ENCODE data around the gene NKIRAS1.
"Not testable (repeated sequence)": the region's sequence is repeated elsewhere in the genome, so short reads cannot be mapped to it uniquely, and the experiment has no call there.

Gene NKIRAS1

GRCh38 chr3:23940775-23941174 is 24.0 kb upstream of the NKIRAS1 start:
- DNase-seq (ENCODE audit: low spot score) = no peak

- DNase-seq (ENCODE audit: low spot score) = no peak
Measured at GRCh38 chr3:23938688-23939087, 21.9 kb upstream of the NKIRAS1 start.

GRCh38 chr3:23937296-23937695 is 20.5 kb upstream of the NKIRAS1 start:
- no peak for DNase-seq (ENCODE audit: low spot score)

GRCh38 chr3:23934253-23934652 is 17.5 kb upstream of the NKIRAS1 start:
- DNase-seq (ENCODE audit: low spot score) = no peak

- DNase-seq (ENCODE audit: low spot score) = no peak
Measured at GRCh38 chr3:23932571-23932970, 15.8 kb upstream of the NKIRAS1 start.

GRCh38 chr3:23931597-23931996 is 14.8 kb upstream of the NKIRAS1 start:
- no peak for DNase-seq (ENCODE audit: low spot score)

- no peak for DNase-seq (ENCODE audit: low spot score)
Measured at GRCh38 chr3:23928524-23928923, 11.7 kb upstream of the NKIRAS1 start.

- peak; percentile 39 for DNase-seq (ENCODE audit: low spot score)
Measured at GRCh38 chr3:23926736-23927135, 9.9 kb upstream of the NKIRAS1 start.

- no peak for DNase-seq (ENCODE audit: low spot score)
Measured at GRCh38 chr3:23926246-23926645, 9.5 kb upstream of the NKIRAS1 start.

- DNase-seq (ENCODE audit: low spot score) = no peak
Measured at GRCh38 chr3:23923786-23924185, 7.0 kb upstream of the NKIRAS1 start.

- DNase-seq (ENCODE audit: low spot score) = no peak
Measured at GRCh38 chr3:23921052-23921511, 4.3 kb upstream of the NKIRAS1 start.

GRCh38 chr3:23920151-23920655 is 3.4 kb upstream of the NKIRAS1 start:
- DNase-seq (ENCODE audit: low spot score) = no peak

GRCh38 chr3:23919628-23920027 is 2.8 kb upstream of the NKIRAS1 start:
- DNase-seq (ENCODE audit: low spot score) = no peak

- DNase-seq (ENCODE audit: low spot score) = not testable (repeated sequence)
Measured at GRCh38 chr3:23918331-23918730, 1.5 kb upstream of the NKIRAS1 start.

- not testable (repeated sequence) for DNase-seq (ENCODE audit: low spot score)
Measured at GRCh38 chr3:23917679-23918303, 1.0 kb upstream of the NKIRAS1 start.

- DNase-seq (ENCODE audit: low spot score) = no peak
Measured at GRCh38 chr3:23916152-23916885, 471 bp downstream of the NKIRAS1 start.

- peak; percentile 41 for DNase-seq (ENCODE audit: low spot score)
Measured at GRCh38 chr3:23915537-23916108, 1.2 kb downstream of the NKIRAS1 start.

- no peak for DNase-seq (ENCODE audit: low spot score)
Measured at GRCh38 chr3:23913873-23914743, 2.7 kb downstream of the NKIRAS1 start.

GRCh38 chr3:23913182-23913581 is 3.6 kb downstream of the NKIRAS1 start:
- no peak for DNase-seq (ENCODE audit: low spot score)

GRCh38 chr3:23912335-23912734 is 4.5 kb downstream of the NKIRAS1 start:
- DNase-seq (ENCODE audit: low spot score) = not testable (repeated sequence)

- no peak for DNase-seq (ENCODE audit: low spot score)
Measured at GRCh38 chr3:23911397-23911796, 5.4 kb downstream of the NKIRAS1 start.

- DNase-seq (ENCODE audit: low spot score) = no peak
Measured at GRCh38 chr3:23909341-23909740, 7.4 kb downstream of the NKIRAS1 start.
